GM11168 (cell line): Measurements from ENCODE around the gene PPP2R3A.
"Not testable (repeated sequence)": the region's sequence is repeated elsewhere in the genome, so short reads cannot be mapped to it uniquely, and the experiment has no call there.

Experiments used
- in situ Hi-C: fragments of 300-500 bp; cut with MboI; formaldehyde crosslinking; loops from one replicate; pipeline ENCODE4 v1.12.0; 2022; ENCODE audit warnings: low sequenced_read_pairs; ENCODE audit not compliant: unreplicated experiment

The PPP2R3A gene, protein sequence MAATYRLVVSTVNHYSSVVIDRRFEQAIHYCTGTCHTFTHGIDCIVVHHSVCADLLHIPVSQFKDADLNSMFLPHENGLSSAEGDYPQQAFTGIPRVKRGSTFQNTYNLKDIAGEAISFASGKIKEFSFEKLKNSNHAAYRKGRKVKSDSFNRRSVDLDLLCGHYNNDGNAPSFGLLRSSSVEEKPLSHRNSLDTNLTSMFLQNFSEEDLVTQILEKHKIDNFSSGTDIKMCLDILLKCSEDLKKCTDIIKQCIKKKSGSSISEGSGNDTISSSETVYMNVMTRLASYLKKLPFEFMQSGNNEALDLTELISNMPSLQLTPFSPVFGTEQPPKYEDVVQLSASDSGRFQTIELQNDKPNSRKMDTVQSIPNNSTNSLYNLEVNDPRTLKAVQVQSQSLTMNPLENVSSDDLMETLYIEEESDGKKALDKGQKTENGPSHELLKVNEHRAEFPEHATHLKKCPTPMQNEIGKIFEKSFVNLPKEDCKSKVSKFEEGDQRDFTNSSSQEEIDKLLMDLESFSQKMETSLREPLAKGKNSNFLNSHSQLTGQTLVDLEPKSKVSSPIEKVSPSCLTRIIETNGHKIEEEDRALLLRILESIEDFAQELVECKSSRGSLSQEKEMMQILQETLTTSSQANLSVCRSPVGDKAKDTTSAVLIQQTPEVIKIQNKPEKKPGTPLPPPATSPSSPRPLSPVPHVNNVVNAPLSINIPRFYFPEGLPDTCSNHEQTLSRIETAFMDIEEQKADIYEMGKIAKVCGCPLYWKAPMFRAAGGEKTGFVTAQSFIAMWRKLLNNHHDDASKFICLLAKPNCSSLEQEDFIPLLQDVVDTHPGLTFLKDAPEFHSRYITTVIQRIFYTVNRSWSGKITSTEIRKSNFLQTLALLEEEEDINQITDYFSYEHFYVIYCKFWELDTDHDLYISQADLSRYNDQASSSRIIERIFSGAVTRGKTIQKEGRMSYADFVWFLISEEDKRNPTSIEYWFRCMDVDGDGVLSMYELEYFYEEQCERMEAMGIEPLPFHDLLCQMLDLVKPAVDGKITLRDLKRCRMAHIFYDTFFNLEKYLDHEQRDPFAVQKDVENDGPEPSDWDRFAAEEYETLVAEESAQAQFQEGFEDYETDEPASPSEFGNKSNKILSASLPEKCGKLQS (N-terminal part only)

DNA sequence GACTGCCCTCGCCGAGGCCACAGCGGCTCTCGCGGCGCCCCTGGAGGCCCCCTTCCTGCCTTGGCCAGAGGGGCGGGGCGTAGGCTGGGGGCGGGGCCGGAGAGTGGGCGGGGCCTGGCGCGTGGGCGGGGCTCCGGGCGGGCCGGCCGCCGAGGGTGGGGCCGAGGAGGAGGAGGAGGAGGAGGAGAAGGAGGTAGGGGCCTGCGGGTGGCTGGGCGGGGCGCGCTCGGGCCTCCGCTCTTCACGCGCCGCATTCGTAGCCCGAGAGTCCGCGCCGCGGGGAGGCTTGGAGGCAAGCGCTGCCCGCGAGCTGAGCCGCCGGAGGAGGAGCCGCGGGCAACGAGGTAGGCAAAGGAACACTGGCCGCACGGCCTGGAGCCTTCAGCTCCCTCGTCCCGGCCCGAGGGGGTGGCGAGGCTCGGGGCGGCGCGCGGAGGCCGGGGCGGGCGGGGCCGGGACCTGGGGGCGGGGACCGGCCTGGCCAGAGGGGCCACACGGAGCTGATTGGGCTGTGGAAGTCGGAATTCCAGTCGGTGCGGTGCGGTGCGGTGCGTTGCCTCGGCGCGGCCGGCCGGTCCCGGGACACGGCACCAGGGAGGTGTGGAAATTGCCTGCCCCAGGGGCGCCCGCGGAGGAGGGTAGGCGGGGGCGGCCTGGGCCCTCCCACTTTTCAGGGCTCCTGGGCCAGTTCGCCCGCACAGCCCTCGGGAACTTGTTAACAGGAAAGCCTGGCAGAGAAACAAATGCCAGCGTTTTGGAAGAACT lies at the start of gene PPP2R3A:
Gene PPP2R3A (plus strand): TSS at position 223 of the 765 bp plus-strand sequence. CDS start 35,771 bp downstream, outside the sequence.
- in situ Hi-C loops: no loop called here

DNA sequence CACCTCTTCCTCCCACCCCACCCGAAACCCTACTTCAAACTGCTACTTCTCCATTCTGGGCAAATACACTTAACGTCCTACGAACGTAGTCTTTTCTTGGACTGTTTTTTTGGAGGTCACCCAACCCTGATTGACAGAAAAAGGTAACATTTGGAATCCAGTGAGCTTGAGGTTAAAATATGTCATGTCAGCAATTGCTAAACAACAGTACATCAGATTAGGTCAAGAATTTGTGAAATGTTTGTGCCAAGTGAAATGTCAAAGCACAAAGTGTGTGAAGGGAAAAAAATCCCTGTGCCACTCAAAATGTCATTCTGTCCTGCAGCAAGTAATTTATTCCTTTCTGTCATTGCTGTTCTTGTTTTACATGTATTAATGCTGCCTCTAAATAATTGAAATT lies 49.2 kb upstream of the PPP2R3A start:
- in situ Hi-C loops: no loop called here

DNA sequence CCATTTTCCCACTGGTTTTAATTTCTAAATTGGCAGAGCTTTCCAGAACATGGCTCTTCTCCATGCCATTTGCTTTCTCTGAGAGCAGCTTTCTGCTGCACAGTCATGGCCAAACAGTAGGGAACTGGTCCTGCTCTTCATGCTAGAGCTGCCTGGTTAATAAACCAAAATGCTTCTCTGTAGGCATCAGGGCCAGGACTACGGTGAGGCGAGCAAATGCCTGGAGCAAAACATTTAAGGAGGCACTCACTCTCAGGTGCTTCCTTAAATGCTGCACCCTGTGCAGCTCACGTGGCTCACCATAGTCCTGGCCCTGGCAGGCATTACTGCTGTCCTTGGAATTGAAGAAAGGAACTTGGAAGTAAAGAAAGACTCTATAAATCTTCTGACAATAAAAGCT lies 48.5 kb upstream of the PPP2R3A start:
- in situ Hi-C loops: no loop called here

DNA sequence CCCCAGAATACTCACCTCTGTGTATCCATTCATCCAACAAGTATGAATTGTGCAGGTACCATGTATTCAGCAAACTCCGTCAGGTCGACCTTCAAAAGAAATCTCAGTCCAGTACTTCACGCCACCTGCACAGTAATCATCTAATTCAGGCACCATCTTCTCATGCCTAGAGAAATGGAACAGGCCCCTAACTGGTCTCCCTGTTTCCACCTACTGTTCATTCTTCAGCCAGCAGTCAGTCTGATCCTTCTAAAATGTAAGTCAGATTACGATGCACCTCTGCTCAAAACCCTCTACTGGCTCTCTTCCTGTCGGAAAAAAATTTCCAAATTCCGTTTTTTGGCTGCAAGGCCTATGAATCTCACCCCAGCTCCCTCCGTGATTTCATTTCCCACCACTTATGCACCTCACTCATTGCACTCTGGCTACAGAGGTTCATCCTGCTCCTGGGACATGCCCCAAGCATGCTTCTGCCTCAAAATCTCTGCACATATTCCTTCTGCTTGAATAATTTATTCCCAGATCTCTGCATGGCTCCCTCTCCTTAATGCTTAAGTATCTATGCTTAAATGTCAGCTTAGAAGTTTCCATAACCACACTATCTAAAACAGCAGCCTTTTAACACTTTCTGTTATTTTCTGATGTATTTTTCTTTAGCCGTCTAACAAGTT lies 47.5 kb upstream of the PPP2R3A start:
- in situ Hi-C loops: no loop called here

DNA sequence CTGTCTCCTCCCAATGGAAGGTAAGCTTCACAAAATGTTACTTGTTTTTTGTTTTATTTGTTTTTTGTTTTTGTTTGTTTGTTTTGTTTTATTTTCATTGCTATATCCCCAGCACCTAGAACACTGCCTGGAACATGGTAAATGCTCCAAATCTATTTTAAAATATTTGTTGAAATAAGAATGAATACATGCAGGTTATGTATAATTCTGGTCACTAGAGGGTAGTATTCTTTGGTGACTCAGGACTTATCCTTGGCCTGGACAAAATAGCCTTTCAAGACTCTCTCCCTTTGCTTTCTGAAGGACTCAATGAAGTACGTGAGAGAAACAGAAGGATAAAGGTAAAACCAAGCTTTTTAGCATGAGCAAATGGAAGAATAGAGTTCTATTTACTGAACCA lies 46.9 kb upstream of the PPP2R3A start:
- in situ Hi-C loops: no loop called here

DNA sequence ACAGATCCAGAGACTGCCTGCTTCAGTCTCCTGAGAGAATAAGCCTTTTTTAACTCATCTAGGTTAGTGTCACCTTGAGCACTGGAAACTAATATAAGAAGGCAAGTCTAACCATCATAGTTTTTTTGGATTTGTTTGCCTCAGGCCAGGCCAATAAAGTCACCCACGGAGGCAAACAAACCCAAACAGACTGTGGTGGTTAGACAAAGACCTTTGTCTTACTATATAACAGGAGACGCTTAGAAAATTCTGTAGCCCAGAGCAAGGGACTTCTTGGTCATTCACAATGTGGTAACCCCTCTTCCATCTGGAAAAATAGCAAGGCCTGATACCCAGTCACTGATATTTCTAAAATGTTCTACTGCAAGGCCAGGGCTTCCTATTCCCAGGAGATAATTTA lies 45.3 kb upstream of the PPP2R3A start:
- in situ Hi-C loops: no loop called here

DNA sequence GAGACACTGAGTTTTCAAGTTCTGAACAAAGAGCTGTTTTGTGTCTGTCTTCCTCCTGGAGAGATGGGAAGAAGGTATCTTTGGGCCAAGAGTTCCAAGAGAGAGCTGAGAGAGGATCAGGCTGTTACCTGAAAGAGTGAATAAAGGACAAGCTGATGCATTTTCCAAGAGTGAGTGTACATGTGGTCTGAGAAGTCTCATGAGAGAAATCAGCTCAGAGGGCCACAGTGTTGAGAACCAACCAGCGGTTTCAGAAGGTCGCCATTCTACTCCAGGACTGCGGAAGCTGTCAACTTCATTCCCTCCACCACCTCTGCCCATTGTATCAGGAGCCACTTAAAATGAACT lies 42.7 kb upstream of the PPP2R3A start:
- in situ Hi-C loops: no loop called here

DNA sequence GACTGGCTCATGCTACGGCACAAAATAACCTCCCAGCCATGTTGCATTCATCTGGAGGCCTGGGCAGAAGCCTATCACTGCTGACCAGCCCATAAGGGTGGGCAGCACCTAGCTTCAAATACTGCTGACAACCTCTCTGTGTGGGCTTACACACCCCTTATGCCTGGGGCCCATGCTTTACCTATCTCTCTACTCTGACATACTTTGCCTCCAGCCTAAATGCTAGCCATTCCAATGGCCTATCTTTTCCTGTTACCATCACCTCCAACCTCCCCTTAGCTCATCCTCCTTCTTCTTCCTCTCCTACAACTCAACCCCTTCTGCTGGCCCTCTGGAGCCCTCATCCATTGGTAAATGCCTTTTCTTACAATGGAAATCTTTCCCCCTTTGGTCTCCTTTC lies 41.0 kb upstream of the PPP2R3A start:
- in situ Hi-C loops: no loop called here

DNA sequence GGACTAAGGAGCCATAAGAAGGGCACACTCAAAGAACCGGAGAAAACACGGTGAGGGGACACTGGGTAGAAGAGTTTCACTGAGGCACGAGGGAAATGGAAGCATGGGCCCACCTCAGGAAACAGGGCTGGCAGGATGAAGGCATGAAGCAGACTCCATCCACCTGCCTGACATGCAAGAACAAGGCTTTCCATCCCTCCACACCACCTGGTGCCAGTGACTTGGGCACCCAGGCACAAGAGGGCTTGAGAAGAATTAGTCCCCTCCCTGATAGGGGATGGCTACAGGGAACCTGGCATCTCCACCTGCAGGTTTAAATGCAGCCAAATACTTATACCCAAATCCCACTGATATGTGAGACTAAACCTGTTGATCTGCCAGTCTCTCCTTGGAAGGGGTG lies 38.9 kb upstream of the PPP2R3A start:
- in situ Hi-C loops: no loop called here

DNA sequence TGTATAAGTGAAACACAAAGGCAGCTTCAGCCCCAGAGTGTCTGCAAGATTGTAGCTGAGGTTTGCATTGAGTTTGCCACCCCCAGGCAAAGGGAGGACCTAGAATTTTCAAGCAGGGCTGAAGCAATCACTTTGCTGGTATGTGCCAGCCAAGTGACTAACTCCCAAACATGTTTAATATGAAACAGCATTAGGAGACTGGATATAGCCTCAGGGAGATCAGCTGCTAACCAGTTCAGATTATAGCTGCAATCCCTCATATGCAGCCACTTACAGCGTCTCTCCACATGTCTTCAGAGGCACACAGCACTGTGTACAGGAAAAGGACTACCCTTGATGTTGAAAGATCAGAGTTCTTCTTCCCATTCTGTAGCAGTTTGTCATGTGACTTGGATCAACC lies 38.4 kb upstream of the PPP2R3A start:
- in situ Hi-C loops: no loop called here

DNA sequence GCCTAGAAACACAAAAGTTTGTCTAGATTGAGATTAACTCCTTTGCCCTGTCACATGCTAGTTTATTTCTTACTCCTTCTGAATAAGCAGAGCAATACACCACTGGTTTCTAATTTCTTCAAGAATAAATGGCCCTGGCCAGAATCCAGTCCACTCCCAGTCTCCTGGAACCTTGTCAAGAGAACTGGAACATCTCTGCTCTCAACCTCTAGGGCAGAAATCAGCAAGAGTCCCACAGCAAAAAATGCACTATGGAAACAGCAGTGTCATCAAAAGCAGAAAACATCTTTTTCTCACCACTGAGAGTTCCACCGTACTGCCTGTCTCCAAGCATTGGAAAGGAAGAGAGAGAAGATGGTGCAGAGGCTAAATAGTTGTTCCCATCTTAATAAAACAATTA lies 35.9 kb upstream of the PPP2R3A start:
- in situ Hi-C loops: no loop called here

DNA sequence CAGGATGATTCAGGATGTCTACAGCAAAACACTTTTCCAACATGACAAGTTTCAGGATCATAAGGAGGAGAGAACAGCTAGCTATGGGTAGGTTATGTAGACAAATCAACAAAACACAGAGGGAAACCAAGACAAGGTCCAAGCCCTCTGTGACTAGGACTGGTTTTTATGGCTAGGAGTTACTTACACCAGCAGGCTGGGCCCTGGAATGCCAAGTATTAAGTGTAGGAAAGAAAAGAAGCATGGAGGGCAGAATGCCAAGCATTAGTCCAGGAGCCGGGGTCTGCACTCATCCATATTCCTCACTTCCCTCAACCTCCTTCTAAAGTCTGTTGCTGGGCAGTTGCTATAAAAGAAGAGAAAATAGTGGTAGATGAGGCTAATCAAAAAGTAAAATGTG lies 35.3 kb upstream of the PPP2R3A start:
- in situ Hi-C loops: no loop called here

DNA sequence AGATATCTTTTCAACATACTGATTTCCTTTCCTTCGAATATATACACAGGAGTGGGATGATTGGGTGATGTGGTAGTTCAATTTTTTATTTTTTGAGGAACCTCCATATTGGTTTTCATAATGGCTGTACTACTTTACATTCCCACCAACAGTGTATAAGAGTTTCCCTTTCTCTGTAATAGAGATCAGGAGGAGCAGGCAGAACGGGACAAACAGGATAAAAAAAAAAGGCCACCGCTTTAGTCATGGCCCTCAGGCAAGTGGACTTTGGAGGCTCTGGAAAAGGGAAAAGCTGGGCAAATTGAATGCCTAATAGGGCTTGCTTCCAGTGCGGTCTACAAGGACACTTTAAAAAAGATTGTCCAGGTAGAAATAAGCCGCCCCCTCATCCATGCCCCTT lies 30.4 kb upstream of the PPP2R3A start:
- in situ Hi-C loops: not testable (repeated sequence)

DNA sequence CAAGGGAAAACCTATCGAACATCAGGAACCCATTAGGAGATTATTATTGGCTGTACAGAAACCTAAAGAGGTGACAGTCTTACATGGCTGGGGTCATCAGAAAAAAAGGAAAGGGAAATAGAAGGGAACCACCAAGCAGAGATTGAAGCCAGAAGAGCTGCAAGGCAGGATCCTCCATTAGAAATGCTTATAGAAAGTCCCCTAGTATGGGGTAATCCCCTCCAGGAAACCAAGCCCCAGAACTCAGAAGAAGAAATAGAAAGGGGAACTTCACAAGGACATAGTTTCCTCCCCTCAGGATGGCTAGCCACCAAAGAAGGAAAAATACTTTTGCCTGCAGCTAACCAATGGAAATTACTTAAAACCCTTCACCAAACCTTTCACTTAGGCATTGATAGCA lies 27.8 kb upstream of the PPP2R3A start:
- in situ Hi-C loops: not testable (repeated sequence)

DNA sequence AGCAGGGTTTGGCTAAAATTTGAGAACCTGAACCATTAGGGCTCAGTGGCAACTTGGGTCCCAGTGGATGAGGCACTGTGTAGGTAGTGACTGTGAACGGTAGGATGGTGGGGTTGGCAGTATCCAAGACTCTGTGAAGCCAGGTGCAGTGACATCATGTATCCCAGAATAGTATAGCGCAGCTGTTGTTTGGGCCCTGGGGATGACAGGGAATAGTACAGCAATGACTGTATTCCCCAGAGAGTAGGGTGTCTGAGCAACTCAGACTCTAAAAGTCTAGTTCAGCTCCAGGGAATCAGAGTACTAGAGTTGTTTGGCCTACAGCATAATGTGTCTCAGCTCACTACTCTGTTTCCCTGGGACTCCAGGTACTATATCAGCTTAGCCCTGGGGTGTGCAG lies 20.7 kb upstream of the PPP2R3A start:
- in situ Hi-C loops: no loop called here

DNA sequence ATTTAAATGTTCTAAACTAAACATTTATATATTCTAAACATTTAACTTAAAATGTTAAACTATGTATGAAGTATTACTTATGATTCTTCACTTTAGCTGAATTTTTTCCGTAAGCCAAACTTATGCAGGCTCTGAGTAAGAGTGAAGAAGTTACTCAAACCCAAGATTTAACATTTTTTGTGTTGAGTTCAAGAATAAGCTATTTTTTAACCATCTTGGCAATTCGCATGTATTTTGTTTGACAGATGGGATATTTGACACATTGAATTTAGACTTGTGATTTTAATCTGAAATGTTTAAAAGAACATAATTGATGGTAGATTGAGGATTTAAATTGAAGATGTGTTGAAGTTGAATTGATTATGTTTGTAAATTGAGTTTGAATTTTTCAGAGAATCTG lies 14.6 kb upstream of the PPP2R3A start:
- in situ Hi-C loops: no loop called here

DNA sequence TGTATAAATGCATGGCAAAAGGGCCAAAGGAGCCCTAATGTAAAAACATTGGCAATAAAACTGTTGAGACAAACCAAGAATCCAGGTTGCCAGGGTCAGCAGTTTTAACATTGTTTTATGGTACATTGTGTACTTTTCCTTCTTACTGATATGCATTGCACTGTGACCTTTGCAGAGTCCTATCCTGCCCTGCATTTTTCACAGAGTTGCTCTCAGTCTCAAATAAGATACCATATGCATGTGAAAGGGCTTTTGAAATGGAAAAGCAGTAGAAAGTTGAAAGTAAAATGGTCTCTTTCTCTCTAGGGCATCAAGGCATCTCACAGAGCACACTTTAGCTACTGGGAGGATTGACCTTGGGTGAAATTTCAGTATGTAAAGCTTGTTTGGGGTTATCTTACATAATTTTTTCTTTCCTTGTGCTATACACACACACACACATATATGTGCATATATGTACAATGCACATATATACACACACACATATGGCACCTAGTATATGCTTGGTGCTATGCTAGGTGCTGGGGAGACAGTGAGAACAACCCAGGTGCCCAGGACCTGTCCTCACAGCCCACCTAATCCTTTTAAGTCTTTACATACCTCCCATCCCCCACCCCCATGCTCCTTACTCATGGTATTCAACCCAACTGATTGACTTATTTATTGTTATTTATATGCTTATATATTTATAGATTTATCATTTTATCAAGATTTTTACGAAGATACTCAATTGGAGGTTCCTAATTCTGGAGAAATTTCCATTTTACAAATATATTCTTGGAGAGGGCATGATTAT lies 1.2 kb upstream of the PPP2R3A start:
- in situ Hi-C loops: no loop called here

DNA sequence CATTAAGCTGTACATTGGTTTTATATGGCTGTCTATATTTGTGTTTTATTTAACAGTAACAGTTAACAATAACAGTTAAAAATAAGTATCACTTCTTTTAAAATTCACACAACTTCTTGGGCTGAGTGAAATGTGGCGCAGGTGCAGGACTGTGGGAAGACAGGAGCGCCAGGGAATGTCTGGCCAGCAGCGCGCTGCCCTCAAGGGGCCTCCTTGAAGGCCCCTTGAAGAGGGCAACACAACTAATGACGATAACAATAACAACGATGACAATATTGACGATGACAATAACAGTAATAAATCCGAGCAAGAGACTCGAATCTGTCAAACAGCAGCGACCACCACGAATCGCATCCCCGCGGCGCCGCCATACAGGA lies 411 bp upstream of the PPP2R3A start:
- in situ Hi-C loops: no loop called here
